Medulla oblongata (tissue), 1 donor: Measurements from ENCODE around the gene PCOLCE2.

Experiments
- DNase-seq: peaks from one replicate; pipeline ENCODE4 v3.0.0-alpha.2; 2015; ENCODE audit errors: extremely low spot score

Gene PCOLCE2

GRCh38 chr3:142888481-142889211, at the start of gene PCOLCE2:
TSS of gene PCOLCE2 (minus strand) at chr3:142889083. CDS start at chr3:142888896, 187 bp downstream.
- DNase-seq: peak; percentile 12

- no peak for DNase-seq
These were observed 47.1 kb upstream of the PCOLCE2 start for GRCh38 chr3:142935963-142936362.

- no peak for DNase-seq
These were observed 46.0 kb upstream of the PCOLCE2 start for GRCh38 chr3:142934887-142935269.

- DNase-seq: no peak
These were observed 45.4 kb upstream of the PCOLCE2 start for GRCh38 chr3:142934128-142934886.

- DNase-seq: no peak
These were observed 42.3 kb upstream of the PCOLCE2 start for GRCh38 chr3:142931222-142931621.

- DNase-seq: no peak
These were observed 41.6 kb upstream of the PCOLCE2 start for GRCh38 chr3:142930463-142930862.

- no peak for DNase-seq
These were observed 41.0 kb upstream of the PCOLCE2 start for GRCh38 chr3:142929890-142930289.

GRCh38 chr3:142929109-142929508, 40.2 kb upstream of the PCOLCE2 start:
- no peak for DNase-seq

- no peak for DNase-seq
These were observed 37.6 kb upstream of the PCOLCE2 start for GRCh38 chr3:142926368-142926944.

- DNase-seq: no peak
These were observed 36.3 kb upstream of the PCOLCE2 start for GRCh38 chr3:142925140-142925539.

- DNase-seq: no peak
These were observed 34.8 kb upstream of the PCOLCE2 start for GRCh38 chr3:142923694-142924093.

- DNase-seq: no peak
These were observed 27.7 kb upstream of the PCOLCE2 start for GRCh38 chr3:142916605-142917004.

- no peak for DNase-seq
These were observed 26.8 kb upstream of the PCOLCE2 start for GRCh38 chr3:142915636-142916035.

GRCh38 chr3:142914286-142914811, 25.5 kb upstream of the PCOLCE2 start:
- no peak for DNase-seq

- no peak for DNase-seq
These were observed 24.5 kb upstream of the PCOLCE2 start for GRCh38 chr3:142913432-142913831.

- no peak for DNase-seq
These were observed 23.7 kb upstream of the PCOLCE2 start for GRCh38 chr3:142912402-142913172.

GRCh38 chr3:142910280-142910679, 21.4 kb upstream of the PCOLCE2 start:
- DNase-seq: no peak

- no peak for DNase-seq
These were observed 20.4 kb upstream of the PCOLCE2 start for GRCh38 chr3:142909282-142909681.

- no peak for DNase-seq
These were observed 19.1 kb upstream of the PCOLCE2 start for GRCh38 chr3:142907996-142908395.

- no peak for DNase-seq
These were observed 16.0 kb upstream of the PCOLCE2 start for GRCh38 chr3:142904639-142905436.

- DNase-seq: no peak
These were observed 13.5 kb upstream of the PCOLCE2 start for GRCh38 chr3:142902356-142902755.
